IPS-NIHi7 (cell line): ENCODE results near the gene ASPHD1.
"Not testable (repeated sequence)": the region's sequence is repeated elsewhere in the genome, so short reads cannot be mapped to it uniquely, and the experiment has no call there.

ENCODE experiments used
- DNase-seq: peaks from one replicate; pipeline ENCODE4 v3.0.0; 2012; ENCODE audit warnings: mixed read lengths; ENCODE audit errors: extremely low spot score

ASPHD1 gene

GRCh38 chr16:29900102-29900887 is at the start of gene ASPHD1:
TSS of gene ASPHD1 (plus strand) at chr16:29900488. CDS start at chr16:29900972, 484 bp downstream.
- peak; percentile 82 for DNase-seq

- DNase-seq: no peak
These were observed 49.3 kb upstream of the ASPHD1 start for GRCh38 chr16:29850998-29851397.

- no peak for DNase-seq
These were observed 47.6 kb upstream of the ASPHD1 start for GRCh38 chr16:29852654-29853053.

GRCh38 chr16:29854520-29855100 is 45.7 kb upstream of the ASPHD1 start:
- DNase-seq: no peak

GRCh38 chr16:29857133-29857760 is 43.0 kb upstream of the ASPHD1 start:
- no peak for DNase-seq

GRCh38 chr16:29858149-29858849 is 42.0 kb upstream of the ASPHD1 start:
- no peak for DNase-seq

- no peak for DNase-seq
These were observed 41.3 kb upstream of the ASPHD1 start for GRCh38 chr16:29858974-29859373.

- no peak for DNase-seq
These were observed 40.1 kb upstream of the ASPHD1 start for GRCh38 chr16:29860218-29860617.

GRCh38 chr16:29862383-29862883 is 37.9 kb upstream of the ASPHD1 start:
- DNase-seq: no peak

- peak; percentile 96 for DNase-seq
These were observed 37.2 kb upstream of the ASPHD1 start, which contains the start of gene CDIPT for GRCh38 chr16:29862884-29863668. TSS of gene CDIPT (minus strand) at chr16:29863226. CDS start at chr16:29862857, 369 bp downstream.

GRCh38 chr16:29863669-29863984 is 36.7 kb upstream of the ASPHD1 start:
- no peak for DNase-seq

GRCh38 chr16:29864205-29864604 is 36.1 kb upstream of the ASPHD1 start:
- no peak for DNase-seq

GRCh38 chr16:29868396-29869009 is 31.8 kb upstream of the ASPHD1 start:
- no peak for DNase-seq

GRCh38 chr16:29869067-29869466 is 31.2 kb upstream of the ASPHD1 start:
- not testable (repeated sequence) for DNase-seq

GRCh38 chr16:29871822-29872546 is 28.3 kb upstream of the ASPHD1 start:
- no peak for DNase-seq

GRCh38 chr16:29873319-29873718 is 27.0 kb upstream of the ASPHD1 start:
- DNase-seq: no peak

- no peak for DNase-seq
These were observed 25.1 kb upstream of the ASPHD1 start for GRCh38 chr16:29875206-29875605.

- DNase-seq: peak; percentile 65
These were observed 24.1 kb upstream of the ASPHD1 start for GRCh38 chr16:29876217-29876593.

GRCh38 chr16:29876594-29877249 is 23.6 kb upstream of the ASPHD1 start:
- DNase-seq: peak; percentile 54
